HG03103 (cell line): ENCODE data around the gene CDC42BPB.
"Not testable (repeated sequence)": the region's sequence is repeated elsewhere in the genome, so short reads cannot be mapped to it uniquely, and the experiment has no call there.

Experiments
- ATAC-seq: cut with Tn5 transposase; IDR thresholded peaks from one replicate; pipeline ENCODE4 v1.9.1; 2021; ENCODE audit warnings: low read depth; ENCODE audit not compliant: unreplicated experiment

The CDC42BPB gene

DNA sequence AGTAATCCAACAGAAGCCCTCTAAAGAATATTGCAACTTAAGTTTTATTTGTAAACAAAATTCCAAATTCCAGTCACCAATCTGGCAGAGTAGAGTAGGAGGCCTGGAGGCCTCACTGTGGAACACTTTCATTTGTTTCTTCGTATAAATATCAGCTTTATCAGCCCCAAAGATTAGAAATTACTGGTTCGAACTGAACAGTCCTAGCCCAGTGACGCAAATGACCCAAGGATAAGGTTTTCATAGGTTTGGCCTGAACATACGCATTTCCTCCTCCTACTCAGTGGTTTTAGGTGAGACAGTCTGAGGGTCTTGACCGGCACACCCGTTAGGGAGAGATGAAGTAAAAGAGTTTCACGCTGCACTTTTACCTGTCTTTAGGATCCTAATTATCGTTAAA lies 1.7 kb downstream of the CDC42BPB start:
- ATAC-seq, result no peak

DNA sequence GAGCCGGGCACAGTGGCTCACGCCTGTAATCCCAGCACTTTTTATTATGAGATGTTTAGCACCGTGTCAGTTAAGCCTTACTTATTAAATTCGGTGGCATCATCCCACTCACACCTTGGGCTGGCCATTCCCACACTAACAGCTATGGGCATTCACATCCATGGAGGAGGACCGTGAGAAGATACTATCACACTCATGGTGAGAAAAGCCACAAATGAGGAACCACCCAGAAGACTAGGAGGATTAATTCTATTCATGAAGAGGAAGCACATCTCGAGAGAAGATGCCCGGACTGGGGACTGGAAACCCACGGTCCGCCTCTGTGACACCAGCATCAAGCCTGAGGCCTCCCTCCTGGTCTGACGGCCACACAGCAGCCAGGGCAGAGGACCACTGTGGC lies 4.9 kb downstream of the CDC42BPB start:
- ATAC-seq, result no peak

DNA sequence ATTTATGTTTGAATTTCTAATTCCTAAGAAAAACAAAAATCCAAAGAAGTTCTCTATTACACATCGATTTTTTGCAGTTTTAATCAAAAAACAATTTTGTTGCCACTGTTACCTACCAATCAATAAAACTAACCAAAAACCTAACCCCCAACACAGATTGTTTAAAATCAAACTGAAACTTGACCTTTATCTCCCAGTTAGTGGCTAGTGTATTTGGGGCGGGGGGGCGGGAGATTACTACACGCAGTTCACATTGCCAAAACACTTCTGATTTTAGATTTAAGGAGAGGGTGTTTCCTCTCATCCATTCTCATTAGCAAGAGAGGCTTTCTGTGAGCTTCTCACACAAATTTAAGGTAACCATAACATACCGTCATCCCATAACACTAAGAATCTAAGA lies 6.4 kb downstream of the CDC42BPB start:
- ATAC-seq, result no peak

DNA sequence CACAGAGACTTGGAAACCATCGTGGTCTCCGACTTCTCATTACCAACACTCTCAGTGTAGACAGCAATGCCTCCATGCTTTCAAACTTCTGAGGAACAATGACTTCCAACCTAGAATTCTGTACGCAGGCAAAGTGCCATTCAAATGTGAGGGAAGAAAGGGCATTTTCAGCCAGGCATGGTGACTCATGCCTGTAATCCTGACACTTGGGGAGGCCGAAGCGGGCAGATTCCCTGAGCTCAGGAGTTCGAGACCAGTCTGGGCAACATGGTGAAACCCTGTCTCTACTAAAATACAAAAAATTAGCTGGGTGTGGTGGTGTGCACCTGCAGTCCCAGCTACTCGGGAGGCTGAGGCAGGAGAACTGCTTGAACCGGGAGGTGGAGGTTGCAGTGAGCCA lies 9.9 kb downstream of the CDC42BPB start:
- not testable (repeated sequence) for ATAC-seq

DNA sequence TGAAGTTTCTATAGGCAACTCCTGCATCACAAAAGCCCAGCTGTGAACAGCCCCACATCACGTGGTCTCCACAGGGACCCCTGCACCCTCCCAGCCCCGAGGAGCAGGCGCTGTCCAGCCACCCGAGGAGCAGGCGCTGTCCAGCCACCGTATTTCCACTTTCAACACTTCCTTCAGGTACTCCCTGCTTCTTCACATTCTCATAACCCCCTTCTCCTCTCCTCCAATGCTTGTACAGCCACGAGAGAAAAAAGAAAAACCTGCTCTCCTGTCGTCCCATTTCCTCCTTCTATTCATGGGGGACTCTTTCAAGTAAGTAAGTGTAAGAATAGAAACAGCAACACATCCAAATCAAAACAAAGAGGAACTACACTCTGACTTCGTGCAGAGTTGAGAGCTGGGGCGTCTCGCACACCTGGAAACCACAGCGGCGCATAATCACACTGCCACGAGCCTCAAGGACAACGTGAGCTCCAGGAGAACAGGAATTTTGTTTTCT lies 11.9 kb downstream of the CDC42BPB start:
- no peak for ATAC-seq

DNA sequence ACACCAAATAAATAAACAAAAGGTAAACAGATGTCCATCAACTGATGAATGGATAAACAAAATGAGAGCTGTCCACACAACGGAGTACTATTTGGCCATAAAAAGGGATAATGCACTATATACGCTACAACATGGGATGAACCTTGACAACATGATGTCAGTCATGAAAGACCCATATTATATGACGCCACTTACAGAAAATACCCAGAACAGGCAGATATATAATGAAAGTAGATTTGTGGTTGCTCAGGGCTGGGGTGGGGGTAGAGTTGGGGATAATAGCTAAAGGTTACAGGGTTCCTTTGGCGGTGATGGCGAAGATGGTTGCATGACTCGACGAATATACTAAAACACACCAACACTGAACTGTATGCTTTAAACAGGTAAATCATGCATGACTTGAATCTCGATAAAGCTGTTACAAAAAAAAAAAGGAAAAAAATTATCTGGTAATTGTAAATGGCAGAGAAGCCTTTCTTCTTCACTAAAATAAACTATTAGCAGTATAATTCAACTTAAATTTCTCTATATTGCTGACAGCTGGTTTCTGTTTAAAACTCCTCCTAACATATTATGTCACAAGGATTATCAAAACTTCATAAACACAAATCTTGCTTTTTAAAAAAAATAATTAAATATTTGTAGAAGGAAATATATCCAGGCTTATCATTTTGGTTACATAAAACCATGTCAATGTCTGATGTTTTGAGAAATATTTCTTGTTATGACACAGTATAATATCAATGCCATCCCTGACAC lies 13.9 kb downstream of the CDC42BPB start:
- ATAC-seq, result no peak

DNA sequence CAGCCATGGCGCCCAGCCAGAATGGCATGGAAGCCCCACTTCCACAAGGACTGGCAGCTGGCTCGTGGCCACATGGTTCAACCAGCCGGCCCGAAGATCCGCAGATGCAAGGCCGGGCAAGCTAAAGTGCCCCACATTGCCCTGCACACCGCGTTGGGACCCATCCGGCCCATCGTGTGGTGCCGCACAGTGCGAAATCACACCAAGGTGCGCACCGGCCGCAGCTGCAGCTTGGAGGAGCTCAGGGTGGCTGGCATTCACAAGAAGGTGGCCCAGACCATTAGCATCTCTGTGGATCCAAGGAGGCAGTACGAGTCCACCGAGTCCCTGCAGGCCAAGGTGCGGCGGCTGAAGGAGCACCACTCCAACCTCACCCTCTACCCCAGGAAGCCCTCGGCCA lies 15.9 kb downstream of the CDC42BPB start:
- ATAC-seq, result no peak

DNA sequence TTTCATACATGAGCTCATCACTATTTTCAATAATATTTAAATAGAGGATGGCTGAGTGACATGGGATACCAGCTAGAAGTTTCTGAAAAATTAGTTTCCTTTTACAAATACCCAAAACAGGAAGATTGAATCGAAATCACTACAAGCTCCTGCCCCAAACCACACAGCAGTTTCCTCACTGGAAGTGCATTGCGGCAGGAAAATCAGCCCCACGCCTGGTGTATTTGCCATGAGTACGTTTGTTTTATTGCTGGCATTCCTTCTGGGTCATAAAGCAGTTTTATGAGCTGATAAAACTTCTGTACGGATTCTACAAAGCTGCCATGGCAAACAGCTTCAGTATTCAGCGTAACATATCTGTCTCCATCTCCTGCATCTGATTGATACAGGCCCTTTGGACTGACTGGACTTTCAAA lies 23.7 kb downstream of the CDC42BPB start:
- ATAC-seq, result no peak

DNA sequence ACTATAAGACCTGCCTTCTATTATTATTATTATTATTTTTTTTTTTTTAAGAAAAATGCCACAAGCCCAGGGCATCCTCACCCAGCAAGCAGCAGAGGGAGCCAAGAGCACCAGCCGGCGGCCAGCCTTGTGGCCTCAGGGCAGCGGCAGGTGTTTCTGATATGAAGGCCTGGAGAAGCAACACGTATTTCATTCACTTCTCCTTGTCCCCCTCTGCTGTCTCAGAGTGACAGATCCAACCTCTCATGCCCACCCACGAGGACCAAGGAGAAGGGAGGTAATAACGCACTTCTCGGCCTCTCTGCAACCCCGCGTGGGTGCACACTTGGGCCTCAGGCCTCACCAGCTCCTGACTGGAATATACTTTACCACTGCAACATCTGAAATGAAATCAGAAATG lies 25.4 kb downstream of the CDC42BPB start:
- no peak for ATAC-seq

DNA sequence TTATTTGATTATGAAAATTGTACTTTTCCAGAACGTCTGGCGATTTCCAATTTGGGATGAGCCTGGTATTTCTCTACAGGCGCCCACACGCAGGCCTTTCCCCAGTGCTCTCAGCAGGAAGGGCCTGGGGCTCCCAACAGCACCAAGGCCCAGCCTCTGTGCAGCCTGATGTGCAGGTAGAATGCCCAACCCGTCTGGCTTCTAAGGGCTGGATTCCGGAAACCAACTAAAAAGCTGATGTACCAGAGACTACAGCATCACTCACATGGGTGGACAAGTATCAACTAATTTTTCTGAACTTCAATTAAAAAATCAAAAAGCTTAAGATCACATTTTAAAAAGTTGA lies 25.8 kb downstream of the CDC42BPB start:
- ATAC-seq, result no peak

DNA sequence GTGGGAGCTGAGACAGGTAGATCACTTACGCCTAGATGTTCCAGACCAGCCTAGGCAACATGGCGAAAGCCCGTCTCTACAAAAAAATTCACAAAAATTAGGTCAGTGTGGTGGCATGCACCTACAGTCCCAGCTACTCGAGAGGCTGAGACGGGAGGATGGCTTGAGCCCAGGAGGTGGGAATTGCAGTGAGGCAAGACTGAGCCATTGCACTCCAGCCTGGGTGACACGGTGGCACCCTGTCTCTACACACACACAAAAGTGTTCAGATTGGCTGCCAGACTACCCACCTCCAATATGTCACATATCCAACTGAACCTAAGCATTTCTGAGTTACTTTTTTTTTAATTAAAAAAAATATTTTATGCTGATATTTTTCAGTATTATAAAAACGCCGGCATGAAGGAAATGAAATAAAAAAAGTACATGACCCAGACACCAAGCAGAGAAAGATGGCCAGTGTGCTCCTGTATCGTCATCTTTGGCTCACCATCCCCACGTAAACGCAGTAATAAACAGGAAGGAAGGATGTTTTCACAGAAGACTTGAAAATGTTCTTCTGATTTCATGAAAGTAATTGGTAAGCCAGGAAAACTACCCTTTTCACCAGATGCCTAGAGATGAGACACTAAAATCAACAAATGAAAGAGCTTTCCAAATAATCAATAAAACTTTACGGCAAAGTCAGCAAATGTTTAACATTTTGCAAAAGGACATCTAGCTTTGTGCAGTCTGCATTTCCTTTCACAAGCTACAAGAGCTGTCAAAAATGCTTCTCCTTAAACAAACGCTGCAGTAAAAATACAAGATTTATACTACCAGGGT lies 26.4 kb downstream of the CDC42BPB start:
- ATAC-seq, result no peak

DNA sequence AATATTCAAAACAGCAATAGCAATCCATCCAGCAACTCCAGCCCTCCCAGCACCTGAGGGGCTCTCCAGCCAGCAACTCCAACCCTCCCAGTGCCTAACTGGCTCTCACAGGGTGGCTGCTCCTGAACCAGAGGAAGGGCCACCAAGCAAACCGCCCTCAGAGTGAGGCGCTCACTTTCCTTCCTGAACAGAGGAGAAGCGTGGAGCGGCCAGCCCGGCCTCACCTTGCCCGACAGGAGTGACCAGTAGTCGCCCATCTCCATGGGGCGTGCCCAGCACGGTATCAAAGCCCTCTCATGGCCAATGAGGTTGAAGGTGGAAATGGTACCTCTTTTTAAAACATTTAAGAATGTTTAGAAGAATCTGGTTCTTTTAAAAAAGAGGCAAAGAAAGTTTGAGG lies 27.4 kb downstream of the CDC42BPB start:
- ATAC-seq, result no peak

DNA sequence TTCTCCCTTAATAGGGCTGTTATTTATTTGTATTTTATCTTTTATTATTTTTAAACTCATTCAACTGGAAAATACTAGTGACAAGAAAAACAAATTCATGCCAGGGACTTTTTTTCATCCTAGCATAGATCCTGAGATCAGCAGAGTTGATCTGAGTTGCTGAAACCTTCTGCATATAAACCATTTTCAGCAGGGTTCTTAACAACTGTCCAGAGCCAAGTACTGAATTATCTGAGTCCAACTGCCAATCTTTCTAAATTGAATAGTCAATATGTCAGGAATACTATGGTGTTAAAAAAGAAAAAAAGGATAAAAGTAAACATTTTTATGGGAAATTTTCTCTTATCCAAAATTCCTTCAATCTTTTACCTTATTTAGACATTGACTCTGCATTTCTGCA lies 28.6 kb downstream of the CDC42BPB start:
- no peak for ATAC-seq

DNA sequence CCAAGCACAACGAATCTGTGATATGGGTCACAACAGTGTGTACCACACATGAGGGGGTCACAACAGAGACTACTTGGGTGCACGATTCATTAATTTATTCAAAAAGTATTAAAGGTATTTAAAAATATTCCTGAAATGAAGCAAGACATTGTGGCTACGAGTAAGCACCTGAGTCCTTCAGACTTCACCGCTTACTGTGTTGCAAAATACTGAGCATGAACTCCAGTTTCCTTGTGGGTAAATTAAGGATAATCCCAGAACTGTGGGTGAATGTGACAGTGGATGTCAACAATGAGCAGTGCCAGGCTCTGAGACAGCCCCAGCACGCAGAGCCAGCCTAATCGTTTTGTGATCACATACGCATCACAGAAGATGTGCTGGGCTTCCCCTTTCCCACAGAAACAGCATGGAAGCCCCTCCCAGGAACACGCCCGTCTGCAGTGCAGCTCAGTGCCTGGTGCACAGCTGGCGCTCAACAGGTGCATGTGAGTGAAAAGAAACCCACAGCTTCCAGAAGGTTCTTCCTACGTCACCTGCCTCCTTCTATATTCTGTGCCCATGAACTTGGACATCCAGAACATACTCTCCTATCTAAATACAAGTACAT lies 29.1 kb downstream of the CDC42BPB start:
- no peak for ATAC-seq

DNA sequence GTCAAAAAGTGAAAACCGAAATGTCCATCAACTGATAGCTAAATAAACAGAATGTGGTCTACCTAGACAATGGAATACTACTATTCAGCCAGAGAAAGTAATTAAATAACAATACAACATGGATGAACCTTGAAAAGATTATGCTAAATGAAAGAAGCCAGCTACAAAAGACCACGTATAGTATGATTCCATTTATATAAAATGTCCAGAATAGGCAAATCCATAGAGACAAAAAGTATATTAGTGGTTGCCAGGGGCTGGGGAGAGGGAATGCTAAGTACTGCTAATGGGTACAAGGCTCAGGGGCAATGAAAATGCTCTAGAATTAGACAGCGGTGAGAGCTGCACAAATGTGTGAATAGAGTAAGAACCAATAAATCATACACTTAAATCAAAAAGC lies 29.9 kb downstream of the CDC42BPB start:
- ATAC-seq, result no peak

DNA sequence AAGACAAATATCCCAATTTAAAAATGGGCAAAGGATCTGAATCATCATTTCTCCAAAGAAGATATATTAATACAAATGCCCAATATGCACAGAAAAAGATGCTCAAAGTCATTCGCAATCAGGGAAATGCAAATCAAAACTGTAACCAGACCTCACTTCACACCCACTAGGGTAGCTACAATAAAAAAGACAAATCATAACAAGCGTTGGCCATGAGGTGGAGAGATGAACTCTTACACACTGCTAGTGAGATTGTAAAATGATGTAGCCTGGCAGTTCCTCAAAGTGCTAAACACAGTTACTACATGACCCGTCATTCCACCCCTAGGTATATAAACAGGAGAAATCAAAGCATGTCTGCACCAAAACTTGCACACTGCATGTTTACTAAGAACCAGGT lies 30.4 kb downstream of the CDC42BPB start:
- no peak for ATAC-seq

DNA sequence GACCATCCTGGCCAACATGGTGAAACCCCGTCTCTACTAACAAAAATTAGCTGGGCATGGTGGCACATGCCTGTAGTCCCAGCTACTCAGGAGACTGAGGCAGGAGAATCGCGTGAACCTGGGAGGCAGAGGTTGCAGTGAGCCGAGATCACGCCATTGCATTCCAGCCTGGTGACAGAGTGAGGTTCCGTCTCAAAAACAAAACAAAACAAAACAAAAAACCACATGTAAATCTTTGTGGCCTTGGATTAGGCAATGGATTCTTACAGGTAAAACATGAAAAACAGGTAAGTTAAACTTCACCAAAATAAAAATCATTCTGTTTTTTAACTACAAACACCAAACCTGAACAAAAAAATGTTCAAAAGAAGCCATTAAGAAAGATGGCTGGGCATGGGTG lies 31.2 kb downstream of the CDC42BPB start:
- not testable (repeated sequence) for ATAC-seq

DNA sequence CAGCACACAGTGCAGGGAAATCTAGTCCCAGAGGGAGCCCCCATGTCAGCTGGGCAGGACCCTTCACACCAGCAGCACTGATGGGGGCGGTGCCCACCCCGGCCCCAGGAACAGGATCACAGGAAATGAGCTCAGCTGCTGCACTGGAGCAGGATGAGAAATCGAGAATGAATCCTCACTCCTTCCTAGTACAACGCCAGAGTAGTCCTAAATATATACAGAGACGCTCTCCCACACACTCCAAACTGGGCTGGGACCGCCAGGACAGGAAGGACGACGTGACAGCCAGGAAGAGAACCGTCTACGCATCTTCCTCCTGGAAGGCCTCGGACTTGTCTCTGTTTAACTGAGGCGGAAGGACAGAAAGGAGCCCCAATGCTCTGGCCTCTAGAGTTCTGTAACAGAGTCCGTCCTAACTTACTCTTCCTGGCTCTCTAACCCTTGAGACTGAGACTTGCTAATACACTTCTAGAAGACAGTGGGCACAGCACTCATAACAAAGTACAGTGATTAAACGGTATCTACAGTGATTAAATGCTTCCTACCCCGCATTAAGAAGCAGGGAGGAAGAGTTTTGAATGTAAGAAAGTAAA lies 33.4 kb downstream of the CDC42BPB start:
- no peak for ATAC-seq

DNA sequence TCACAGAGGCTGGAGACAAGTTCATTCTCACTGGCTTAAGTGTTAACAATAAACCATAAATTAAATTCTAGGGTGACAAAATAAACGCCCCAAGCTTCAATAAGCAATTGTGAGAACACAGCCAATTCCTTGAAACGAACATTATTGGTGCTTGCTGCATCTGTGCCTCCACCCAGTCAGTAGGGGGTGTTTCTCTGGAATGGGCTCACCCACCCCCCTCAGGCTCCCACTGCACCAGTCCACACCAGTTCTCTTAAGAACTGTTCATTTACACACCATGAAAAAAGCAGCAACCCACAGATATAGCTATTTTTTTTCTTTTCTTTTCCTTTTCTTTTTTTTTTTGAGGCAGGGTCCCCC lies 34.7 kb downstream of the CDC42BPB start:
- ATAC-seq, result no peak

DNA sequence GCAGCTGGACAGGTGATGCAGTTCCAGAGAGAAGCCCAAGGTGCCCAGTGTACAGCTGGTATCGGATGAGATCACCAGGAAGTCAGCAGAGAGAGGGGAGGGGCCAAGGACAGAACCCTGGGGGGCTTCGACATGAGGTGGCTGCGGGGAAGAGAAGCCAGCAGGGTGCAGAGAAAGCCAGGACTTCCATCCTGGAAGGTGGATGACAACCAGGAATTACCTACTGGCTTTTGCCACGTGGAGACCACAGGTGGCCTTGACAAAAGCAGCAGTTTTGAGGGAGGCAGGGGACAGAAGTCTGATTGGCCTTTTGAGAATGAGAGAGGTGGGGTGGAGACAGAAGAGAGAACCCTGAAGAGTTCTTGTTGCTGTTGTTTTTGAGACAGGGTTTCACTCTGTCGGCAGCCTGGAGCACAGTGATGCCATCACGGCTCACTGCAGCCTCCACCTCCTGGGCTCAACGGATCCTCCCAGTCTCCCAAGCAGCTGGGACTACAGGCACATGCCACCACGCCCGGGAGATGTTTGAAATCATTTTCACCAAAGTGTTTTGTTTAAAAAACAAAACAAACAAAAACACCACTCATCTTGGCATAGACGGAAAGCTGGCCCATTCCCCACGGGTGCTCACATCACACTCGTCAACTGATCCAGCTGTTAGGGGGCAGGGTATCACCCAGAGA lies 35.2 kb downstream of the CDC42BPB start:
- ATAC-seq, result no peak

DNA sequence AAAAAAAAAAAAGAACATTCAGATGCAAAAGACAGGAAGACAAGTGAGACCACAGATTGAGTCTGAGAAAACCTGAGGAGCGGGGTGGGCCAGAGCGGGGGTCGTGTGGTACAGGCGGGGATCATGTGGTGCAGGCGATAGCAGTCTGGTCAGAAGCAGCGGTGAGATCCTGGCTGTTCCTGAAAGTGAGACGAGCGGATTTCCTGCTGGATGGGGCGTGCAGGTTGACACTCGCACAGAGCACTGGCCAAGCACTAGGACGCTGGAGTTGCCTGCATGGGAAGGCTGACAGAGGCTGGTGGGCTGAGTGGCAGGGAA lies 35.7 kb downstream of the CDC42BPB start:
- ATAC-seq, result no peak
